Mesenchymal stem cell (in vitro differentiated cells and primary cell): ENCODE measurements around the gene CYP2A7.
A peak's percentile ranks its signal among the peaks of the same experiment; 100 is the strongest.
"Not testable (repeated sequence)": the region's sequence is repeated elsewhere in the genome, so short reads cannot be mapped to it uniquely, and the experiment has no call there.

Experiments
- DNase-seq: peaks from one replicate; pipeline ENCODE4 v3.0.0-alpha.2; 2013
- H2AFZ ChIP-seq: one replicate; pipeline ENCODE4 v1.6.1; 2013; ENCODE audit warnings: low read depth, mild to moderate bottlenecking, control low read depth, inconsistent platforms, low read length, moderate library complexity
- H2AK5ac ChIP-seq: 2 replicates; pipeline ENCODE4 v1.6.1; 2013; ENCODE audit warnings: low read length, moderate library complexity, mild to moderate bottlenecking, inconsistent platforms; ENCODE audit not compliant: severe bottlenecking
- H2BK120ac ChIP-seq: one replicate; pipeline ENCODE4 v1.6.1; 2013; ENCODE audit warnings: low read depth, mild to moderate bottlenecking, inconsistent platforms, low read length, moderate library complexity
- H2BK12ac ChIP-seq, 2 experiments: one replicate each; pipeline ENCODE4 v1.6.1; 2013; ENCODE audit warnings: inconsistent platforms in 2 of 2, low read length in 2 of 2, mild to moderate bottlenecking in 2 of 2, moderate library complexity in 2 of 2, control low read depth in 1 of 2
- H2BK15ac ChIP-seq: one replicate; pipeline ENCODE4 v1.6.1; 2013; ENCODE audit warnings: mild to moderate bottlenecking, low read depth, inconsistent platforms; ENCODE audit not compliant: poor library complexity, severe bottlenecking
- H2BK5ac ChIP-seq: 2 replicates; pipeline ENCODE4 v1.6.1; 2013; ENCODE audit warnings: low read depth, mild to moderate bottlenecking, low read length, control low read depth, inconsistent platforms; ENCODE audit not compliant: poor library complexity, severe bottlenecking
- H3K14ac ChIP-seq, 2 experiments: one replicate each; pipeline ENCODE4 v1.6.1; 2013; ENCODE audit warnings: inconsistent platforms in 2 of 2, low read length in 2 of 2, control low read depth in 1 of 2, mild to moderate bottlenecking in 1 of 2, moderate library complexity in 1 of 2
- H3K18ac ChIP-seq, 2 experiments: one replicate each; pipeline ENCODE4 v1.6.1; 2013; ENCODE audit warnings: inconsistent platforms in 2 of 2, low read length in 2 of 2, control low read depth in 1 of 2, low read depth in 1 of 2, mild to moderate bottlenecking in 1 of 2
- H3K23ac ChIP-seq, 2 experiments: one replicate each; pipeline ENCODE4 v1.6.1; 2013; ENCODE audit warnings: inconsistent platforms in 2 of 2, low read length in 2 of 2, mild to moderate bottlenecking in 2 of 2, moderate library complexity in 2 of 2, control low read depth in 1 of 2
- H3K27ac ChIP-seq: 2 replicates; pipeline ENCODE4 v1.5.1; 2013; ENCODE audit warnings: mild to moderate bottlenecking, moderate library complexity, low read length, control low read depth, inconsistent platforms; ENCODE audit not compliant: poor library complexity, severe bottlenecking
- H3K27me3 ChIP-seq, 2 experiments: 2 replicates each; pipeline versions ENCODE4 v1.6.1 to v1.7.0; 2013; ENCODE audit warnings: low read length in 2 of 2, mild to moderate bottlenecking in 2 of 2, moderate library complexity in 2 of 2, control low read depth in 1 of 2, inconsistent platforms in 1 of 2; ENCODE audit not compliant: control insufficient read depth in 1 of 2, insufficient read depth in 1 of 2
- H3K36me3 ChIP-seq, 2 experiments: 2 replicates each; pipeline versions ENCODE4 v1.6.1 to v1.7.0; 2013; ENCODE audit warnings: low read length in 2 of 2, control low read depth in 1 of 2, inconsistent platforms in 1 of 2, low read depth in 1 of 2, mild to moderate bottlenecking in 1 of 2; ENCODE audit not compliant: insufficient read depth in 2 of 2, control insufficient read depth in 1 of 2
- H3K4ac ChIP-seq, 2 experiments: one replicate each; pipeline ENCODE4 v1.6.1; 2013; ENCODE audit warnings: inconsistent platforms in 2 of 2, low read length in 2 of 2, mild to moderate bottlenecking in 2 of 2, moderate library complexity in 2 of 2, control low read depth in 1 of 2, low read depth in 1 of 2
- H3K4me1 ChIP-seq: 2 replicates; pipeline ENCODE4 v1.6.1; 2013; ENCODE audit warnings: low read depth, low read length, control low read depth; ENCODE audit not compliant: control insufficient read depth, insufficient read depth
- H3K4me2 ChIP-seq: 2 replicates; pipeline ENCODE4 v1.6.1; 2013; ENCODE audit warnings: low read length, mild to moderate bottlenecking, inconsistent platforms; ENCODE audit not compliant: poor library complexity, severe bottlenecking
- H3K4me3 ChIP-seq, 2 experiments: 2 replicates each; pipeline versions ENCODE4 v1.5.1 to v1.7.0; 2013; ENCODE audit warnings: low read length in 2 of 2, mild to moderate bottlenecking in 2 of 2, control low read depth in 1 of 2, low read depth in 1 of 2; ENCODE audit not compliant: insufficient read depth in 1 of 2
- H3K79me1 ChIP-seq: replicated peaks from 2 replicates; pipeline ENCODE4 v1.6.1; 2013; ENCODE audit warnings: mild to moderate bottlenecking, control low read depth, low read length, inconsistent platforms; ENCODE audit not compliant: poor library complexity, severe bottlenecking
- H3K9ac ChIP-seq: 2 replicates; pipeline ENCODE4 v1.7.0; 2013; ENCODE audit warnings: mild to moderate bottlenecking, low read length, moderate library complexity
- H3K9me3 ChIP-seq: 2 replicates; pipeline ENCODE4 v1.7.0; 2013; ENCODE audit warnings: mild to moderate bottlenecking, low read length; ENCODE audit not compliant: control insufficient read depth
- H4K8ac ChIP-seq: one replicate; pipeline ENCODE4 v1.6.1; 2013; ENCODE audit warnings: inconsistent platforms, mild to moderate bottlenecking, low read length, moderate library complexity
- H4K91ac ChIP-seq: one replicate; pipeline ENCODE4 v1.6.1; 2013; ENCODE audit warnings: mild to moderate bottlenecking, low read length, inconsistent platforms
- WGBS: methylation state at CpG from one replicate; pipeline ENCODE4 v1.1.7; 2013; ENCODE audit warnings: mixed read lengths; 5-methylcytosine and 5-hydroxymethylcytosine counted together

The CYP2A7 gene

GRCh38 chr19:40921005-40921897, 39.2 kb upstream of the CYP2A7 start:
- no peak overlapping the region for H3K4me2 ChIP-seq
- H2AFZ ChIP-seq = no peak overlapping the region
- no peak overlapping the region for H2AK5ac ChIP-seq
- H4K91ac ChIP-seq = no peak overlapping the region
- H3K18ac ChIP-seq = peak overlapping the region in 1 of 2 experiments; percentile 22
- H3K4me1 ChIP-seq = peaks cover 2% of the 10 kb centered on the region
- H2BK12ac ChIP-seq = no peak overlapping the region
- H3K23ac ChIP-seq = no peak overlapping the region
- WGBS = 8% methylated on average over 9 of the region's 9 CpGs
- H3K27me3 ChIP-seq = peaks cover 3% of the 10 kb centered on the region in 2 experiments
- no peaks in the 10 kb centered on the region for H3K36me3 ChIP-seq
- peak; percentile 43 for DNase-seq
- no peak overlapping the region for H3K9ac ChIP-seq
- H3K4ac ChIP-seq = no peak overlapping the region
- H2BK120ac ChIP-seq = no peak overlapping the region
- no peak overlapping the region for H3K4me3 ChIP-seq
- H3K9me3 ChIP-seq = peaks cover 15% of the 10 kb centered on the region
- H2BK5ac ChIP-seq = no peak overlapping the region
- no peak overlapping the region for H3K14ac ChIP-seq
- no peak overlapping the region for H3K27ac ChIP-seq
- no peak overlapping the region for H4K8ac ChIP-seq
- no peak overlapping the region for H2BK15ac ChIP-seq
- H3K79me1 ChIP-seq = no peaks in the 10 kb centered on the region

- no peak overlapping the region for H3K23ac ChIP-seq
- no peaks in the 10 kb centered on the region for H3K79me1 ChIP-seq
- no peak overlapping the region for H4K8ac ChIP-seq
- H3K9ac ChIP-seq = no peak overlapping the region
- no peak overlapping the region for H3K4ac ChIP-seq
- H2AFZ ChIP-seq = no peak overlapping the region
- no peak overlapping the region for H3K18ac ChIP-seq
- H2AK5ac ChIP-seq = no peak overlapping the region
- no peak overlapping the region for H2BK120ac ChIP-seq
- DNase-seq = no peak
- H3K4me2 ChIP-seq = no peak overlapping the region
- H4K91ac ChIP-seq = no peak overlapping the region
- no peak overlapping the region for H2BK15ac ChIP-seq
- H3K4me1 ChIP-seq = peaks cover 2% of the 10 kb centered on the region
- H3K4me3 ChIP-seq = no peak overlapping the region
- no peak overlapping the region for H2BK12ac ChIP-seq
- WGBS = 94% methylated on average over 3 of the region's 4 CpGs
- peaks cover 15% of the 10 kb centered on the region for H3K9me3 ChIP-seq
- H2BK5ac ChIP-seq = no peak overlapping the region
- no peak overlapping the region for H3K27ac ChIP-seq
- no peak overlapping the region for H3K14ac ChIP-seq
- peaks cover 3% of the 10 kb centered on the region in 2 experiments for H3K27me3 ChIP-seq
- no peaks in the 10 kb centered on the region for H3K36me3 ChIP-seq
These were observed 38.4 kb upstream of the CYP2A7 start for GRCh38 chr19:40920300-40921004.

GRCh38 chr19:40919530-40920299, 37.7 kb upstream of the CYP2A7 start:
- H3K27ac ChIP-seq, H2BK15ac ChIP-seq, H2AFZ ChIP-seq, H2BK5ac ChIP-seq, H2BK120ac ChIP-seq, H3K36me3 ChIP-seq, H3K4me3 ChIP-seq, H4K91ac ChIP-seq, H4K8ac ChIP-seq, H3K9ac ChIP-seq, H2BK12ac ChIP-seq, H2AK5ac ChIP-seq, H3K23ac ChIP-seq, H3K4me2 ChIP-seq, H3K27me3 ChIP-seq, H3K79me1 ChIP-seq, H3K18ac ChIP-seq, H3K14ac ChIP-seq, H3K4ac ChIP-seq, DNase-seq, H3K4me1 ChIP-seq: not testable (repeated sequence)
- WGBS = 71% methylated on average over 4 of the region's 7 CpGs
- peaks cover 15% of the 10 kb centered on the region for H3K9me3 ChIP-seq

- H3K36me3 ChIP-seq, H3K4ac ChIP-seq, DNase-seq, H3K27me3 ChIP-seq, H3K4me1 ChIP-seq, H2BK12ac ChIP-seq, H3K18ac ChIP-seq, H2AFZ ChIP-seq, H3K4me3 ChIP-seq, H3K4me2 ChIP-seq, H3K23ac ChIP-seq, H3K79me1 ChIP-seq, H4K91ac ChIP-seq, H2BK15ac ChIP-seq, H4K8ac ChIP-seq, H2BK120ac ChIP-seq, H2BK5ac ChIP-seq, H3K14ac ChIP-seq, H3K9ac ChIP-seq, H2AK5ac ChIP-seq, H3K27ac ChIP-seq: not testable (repeated sequence)
- WGBS = no CpG with 5 or more reads among the region's 2 CpGs
- peaks cover 15% of the 10 kb centered on the region for H3K9me3 ChIP-seq
These were observed 36.3 kb upstream of the CYP2A7 start for GRCh38 chr19:40918303-40918702.
